GM12878 (cell line): ENCODE results near the gene FOXRED2. TPM values are rescaled to one million over a fixed set of nuclear protein-coding genes. Genes with fewer than 3 reads are reported as not detected.

Experiments used
- ATF2 ChIP-seq: IDR thresholded peaks from 2 replicates; pipeline ENCODE4 v1.6.1; 2012; ENCODE audit warnings: low read length, inconsistent platforms
- ATF7 ChIP-seq: fragments of 450-650 bp; IDR thresholded peaks from 2 replicates; pipeline ENCODE4 v1.6.1; 2016; ENCODE audit warnings: low read depth, mild to moderate bottlenecking
- BACH1 ChIP-seq: fragments of 450-650 bp; IDR thresholded peaks from 2 replicates; pipeline ENCODE4 v1.6.1; 2017; ENCODE audit warnings: mild to moderate bottlenecking, borderline replicate concordance
- CBX3 ChIP-seq: fragments of 200-600 bp; sonication (generic); IDR thresholded peaks from 2 replicates; pipeline ENCODE4 v1.6.1; 2016; ENCODE audit warnings: low read depth, borderline replicate concordance
- CEBPZ ChIP-seq: fragments of 150-350 bp; IDR thresholded peaks from 2 replicates; pipeline ENCODE4 v1.6.1; 2016; ENCODE audit warnings: low read depth, low read length
- DPF2 ChIP-seq: fragments of 450-650 bp; IDR thresholded peaks from 2 replicates; pipeline ENCODE4 v1.6.1; 2017; ENCODE audit warnings: mild to moderate bottlenecking
- EGR1 ChIP-seq, 2 experiments: IDR thresholded peaks; 1 replicate in 1 of 2; 2 replicates in 1 of 2; pipeline ENCODE4 v1.6.1; 2011 to 2012; ENCODE audit warnings: low read depth in 2 of 2, low read length in 2 of 2, borderline replicate concordance in 1 of 2, mild to moderate bottlenecking in 1 of 2, moderate library complexity in 1 of 2
- ELK1 ChIP-seq: IDR thresholded peaks from 2 replicates; pipeline ENCODE4 v1.6.1; 2012; ENCODE audit warnings: low read depth, low read length, improper control_type of control experiment
- ETV6 ChIP-seq, 2 experiments: fragments of 450-650 bp in 1 of 2; IDR thresholded peaks in 1 of 2; conservative IDR thresholded peaks in 1 of 2; 2 replicates each; pipeline ENCODE4 v1.6.1; 2014; ENCODE audit warnings: antibody characterized with exemption in 1 of 2, borderline replicate concordance in 1 of 2, low read depth in 1 of 2, mild to moderate bottlenecking in 1 of 2, moderate library complexity in 1 of 2
- FOXK2 ChIP-seq: fragments of 450-650 bp; IDR thresholded peaks from 2 replicates; pipeline ENCODE4 v1.6.1; 2017; ENCODE audit warnings: mild to moderate bottlenecking, moderate library complexity
- HDAC2 ChIP-seq: fragments of 200-600 bp; sonication (generic); IDR thresholded peaks from 2 replicates; pipeline ENCODE4 v1.6.1; 2017
- MAX ChIP-seq: IDR thresholded peaks from 2 replicates; pipeline ENCODE4 v1.6.1; 2012; ENCODE audit warnings: low read depth, low read length, improper control_type of control experiment
- NFYB ChIP-seq: IDR thresholded peaks from 2 replicates; pipeline ENCODE4 v1.6.1; 2011; ENCODE audit warnings: low read depth, mild to moderate bottlenecking, low read length, improper control_type of control experiment, moderate library complexity; ENCODE audit not compliant: insufficient read depth
- PML ChIP-seq: IDR thresholded peaks from 2 replicates; pipeline ENCODE4 v1.6.1; 2012; ENCODE audit warnings: low read length, inconsistent platforms
- POLR2A ChIP-seq: IDR thresholded peaks from 2 replicates; pipeline ENCODE4 v1.6.1; 2011; ENCODE audit warnings: low read depth, mild to moderate bottlenecking, low read length
- RB1 ChIP-seq: fragments of 450-650 bp; formaldehyde crosslinking; IDR thresholded peaks from 2 replicates; pipeline ENCODE4 v1.6.1; 2017; ENCODE audit warnings: mild to moderate bottlenecking, borderline replicate concordance
- RBBP5 ChIP-seq: fragments of 200-600 bp; sonication (generic); conservative IDR thresholded peaks from 2 replicates; pipeline ENCODE4 v1.6.1; 2016
- RCOR1 ChIP-seq: conservative IDR thresholded peaks from 2 replicates; pipeline ENCODE4 v1.6.1; 2012; ENCODE audit warnings: low read depth, low read length, improper control_type of control experiment
- RELB ChIP-seq: fragments of 450-650 bp; IDR thresholded peaks from 2 replicates; pipeline ENCODE4 v1.6.1; 2017; ENCODE audit warnings: low read depth, mild to moderate bottlenecking, moderate library complexity
- SMAD1 ChIP-seq: fragments of 450-650 bp; IDR thresholded peaks from 2 replicates; pipeline ENCODE4 v1.6.1; 2018; ENCODE audit warnings: mild to moderate bottlenecking, low read depth; ENCODE audit not compliant: partially characterized antibody
- TAF1 ChIP-seq: IDR thresholded peaks from 2 replicates; pipeline ENCODE4 v1.6.1; 2011; ENCODE audit warnings: mild to moderate bottlenecking, low read depth, low read length, borderline replicate concordance
- TCF3 ChIP-seq: IDR thresholded peaks from 2 replicates; pipeline ENCODE4 v1.6.1; 2012; ENCODE audit warnings: low read depth, mild to moderate bottlenecking, low read length, borderline replicate concordance; ENCODE audit not compliant: insufficient read depth
- polyA plus RNA-seq, 11 experiments: library from polyadenylated mRNA; depleted of rRNA in 4 of 11; unstranded in 6 of 11; stranded (reverse) in 5 of 11; fragments of >200 nt; fragmentation: Nextera tagmentation in 4 of 11; fragmentation: Illumina TruSeq in 1 of 11; extraction: Ambion mirVana in 4 of 11; extraction: Trizol in 1 of 11; gene quantifications; 1 replicate in 1 of 11; 2 replicates in 10 of 11; pipeline versions ENCODE4 v1.2.1 to v1.2.3, GENCODE V29; 2011 to 2016; ENCODE audit warnings: inconsistent platforms in 2 of 11, missing spikeins in 2 of 11, low read depth in 1 of 11
- total RNA-seq, 4 experiments: library from RNA; depleted of rRNA in 3 of 4; stranded (reverse); fragments of >200 nt in 3 of 4; fragmentation: Illumina TruSeq in 1 of 4; extraction: Trizol in 1 of 4; gene quantifications; 2 replicates each; pipeline versions ENCODE4 v1.2.1 to v1.2.3, GENCODE V29; 2013 to 2021

Gene FOXRED2
- total and polyA plus RNA-seq, 10 of the 15 experiments (the other 5 are each of a cell fraction or from before 2014, with no cell fraction given): 1.8 to 28.8 (median 7.6) TPM

GRCh38 chr22:36528795-36529751, 22.2 kb upstream of the FOXRED2 start, which contains the start of gene EIF3D (continued):
- peak; percentile 82 for TF ChIP-seq BACH1
- TF ChIP-seq MAX: peak; percentile 80
- peak; percentile 94 for TF ChIP-seq RBBP5
- TF ChIP-seq TAF1: peak; percentile 99
- TF ChIP-seq SMAD1: peak; percentile 74
- peak; percentile 89; the same call in 1 of the 2 replicates for TF ChIP-seq RB1
- peak; percentile 46; the same call in 1 of the 2 replicates for TF ChIP-seq DPF2
- TF ChIP-seq EGR1 (IDR thresholded peaks at IDR 0.05; ENCODE audit: borderline replicate concordance in 1 of 2, low read depth in 2 of 2, low read length in 2 of 2): peak in 1 of 2 experiments; percentile 14; a peak in 2 of 3 replicates
- peak; percentile 75 for TF ChIP-seq ELK1
- TF ChIP-seq PML: peak; percentile 97
- TF ChIP-seq RELB: peak; percentile 69; the same call in 1 of the 2 replicates
- peak; percentile 97 for TF ChIP-seq POLR2A
- no peak for TF ChIP-seq RCOR1
- peak; percentile 74; the same call in 1 of the 2 replicates for TF ChIP-seq TCF3
- TF ChIP-seq ETV6 (conservative IDR thresholded peaks at IDR 0.05 in 1 of 2, IDR thresholded peaks at IDR 0.05 in 1 of 2; ENCODE audit: borderline replicate concordance in 1 of 2, low read depth in 1 of 2): peak in 1 of 2 experiments; percentile 66; a peak in 1 of 4 replicates
- no peak for TF ChIP-seq HDAC2
- no peak for TF ChIP-seq ATF2
- TF ChIP-seq NFYB: peak; percentile 86
- TF ChIP-seq FOXK2: peak; percentile 92
- 0 out of 2 replicates have a peak, but pooled peaks have one; percentile 5 for TF ChIP-seq CEBPZ
- peak; percentile 81 for TF ChIP-seq ATF7
- no peak for TF ChIP-seq CBX3
